SW480 (cell line): ENCODE data around the gene PRLR.

ENCODE experiments used
- DNase-seq: peaks from one replicate; pipeline ENCODE4 v3.0.0-alpha.2; 2016; ENCODE audit warnings: low spot score

PRLR gene

DNA sequence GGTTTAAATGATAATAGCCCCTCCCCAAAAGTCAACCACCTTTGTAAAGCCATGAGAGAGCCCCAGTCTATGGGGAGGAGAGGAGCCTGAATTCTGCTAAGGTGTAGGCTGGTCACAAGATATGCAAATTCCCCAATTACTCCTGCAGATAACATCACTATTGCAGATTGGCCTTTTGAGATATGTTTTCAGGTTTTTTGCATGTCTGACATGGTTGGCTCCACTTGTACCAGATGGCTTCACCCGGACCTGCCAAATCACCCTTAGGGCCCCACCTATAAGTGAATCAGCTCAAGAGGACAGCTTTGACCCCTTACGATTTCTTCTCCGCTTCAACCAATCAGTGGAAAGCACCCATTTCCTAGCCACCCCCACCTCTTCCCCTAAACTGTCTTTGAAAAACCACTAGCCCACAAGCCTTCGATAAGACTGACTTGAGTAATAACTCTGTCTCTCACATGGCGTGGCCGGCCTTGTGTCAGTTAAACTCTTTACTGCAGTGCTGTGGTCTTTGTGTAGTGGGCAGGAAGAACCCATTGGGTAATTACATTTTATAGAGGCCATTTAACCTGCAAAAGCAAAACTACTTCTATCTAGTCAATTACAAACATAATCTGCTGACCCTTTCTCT is 69.7 kb downstream of the PRLR start:
- DNase-seq, result no peak

GRCh38 chr5:35159370-35159742 is 70.9 kb downstream of the PRLR start:
- DNase-seq, result no peak

- no peak for DNase-seq
Measured at GRCh38 chr5:35158622-35159369, 71.5 kb downstream of the PRLR start.

DNA sequence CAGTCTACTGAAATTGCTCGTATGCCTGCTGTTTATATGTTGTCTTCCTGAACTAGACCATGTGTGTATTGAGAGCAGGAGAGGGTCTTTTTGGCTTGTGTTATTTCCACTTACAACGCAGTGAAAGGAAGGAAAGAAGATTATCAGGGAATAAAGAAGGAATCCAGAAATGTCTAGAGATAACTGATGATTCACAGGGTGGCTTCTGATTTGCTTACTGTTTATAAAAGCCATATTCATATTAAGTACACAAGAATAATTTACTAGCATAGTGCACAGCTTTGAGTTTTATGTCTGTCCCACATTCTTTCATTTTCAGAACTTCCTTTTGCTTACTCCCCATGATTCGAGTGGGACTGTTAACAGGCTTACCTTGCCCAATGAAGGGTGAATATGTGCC is 72.1 kb downstream of the PRLR start:
- DNase-seq, result no peak

DNA sequence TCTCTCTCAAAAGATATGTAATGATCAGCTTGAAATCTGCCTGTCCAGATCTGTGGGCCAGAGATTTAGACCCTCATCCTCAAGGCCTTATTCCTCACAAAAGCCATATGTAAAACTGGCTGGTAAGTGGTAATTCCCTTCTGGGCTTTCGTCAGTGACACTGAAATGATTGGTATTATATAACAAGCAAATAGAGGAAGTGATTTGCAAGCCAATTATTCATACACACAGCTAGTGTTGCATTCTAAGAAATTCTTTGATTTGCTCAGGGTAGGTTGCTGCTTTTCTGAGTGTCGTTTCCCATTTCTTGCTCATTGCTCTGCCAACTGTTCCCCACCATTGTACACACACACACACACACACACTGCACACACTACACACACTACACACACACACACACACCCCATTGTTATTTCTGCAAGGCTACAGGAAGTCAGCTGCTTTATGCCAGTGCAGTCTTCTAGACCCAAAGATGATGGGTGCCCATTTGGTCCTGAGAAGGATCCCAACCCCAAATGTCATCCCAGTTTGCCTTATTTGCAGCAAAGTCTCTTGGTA is 76.8 kb downstream of the PRLR start:
- no peak for DNase-seq

- no peak for DNase-seq
Measured at GRCh38 chr5:35152733-35153132, 77.6 kb downstream of the PRLR start.

- DNase-seq, result no peak
Measured at GRCh38 chr5:35151146-35151920, 79.0 kb downstream of the PRLR start.

- DNase-seq, result no peak
Measured at GRCh38 chr5:35149041-35149440, 81.2 kb downstream of the PRLR start.

DNA sequence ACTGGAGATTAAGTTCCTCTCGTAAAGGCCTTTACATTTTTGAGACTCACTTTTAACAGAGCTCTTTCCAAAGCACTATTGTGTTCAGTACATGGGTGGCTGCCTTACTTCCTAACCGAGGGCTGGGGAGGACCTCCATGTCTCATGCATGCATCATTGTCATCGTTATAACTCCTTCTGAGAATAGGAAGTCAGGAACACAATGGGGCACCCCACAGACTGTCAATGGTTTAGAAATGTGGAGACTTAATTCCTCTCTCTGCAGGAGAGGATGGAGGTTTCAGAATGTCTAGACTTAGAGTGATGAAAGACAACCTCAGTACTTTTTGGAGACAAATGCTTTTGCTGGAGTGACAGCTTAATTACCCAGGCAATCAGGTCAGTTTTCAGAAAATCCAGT is 83.9 kb downstream of the PRLR start:
- DNase-seq, result no peak

GRCh38 chr5:35145691-35146317 is 84.5 kb downstream of the PRLR start:
- DNase-seq, result no peak

GRCh38 chr5:35145012-35145411 is 85.3 kb downstream of the PRLR start:
- no peak for DNase-seq

DNA sequence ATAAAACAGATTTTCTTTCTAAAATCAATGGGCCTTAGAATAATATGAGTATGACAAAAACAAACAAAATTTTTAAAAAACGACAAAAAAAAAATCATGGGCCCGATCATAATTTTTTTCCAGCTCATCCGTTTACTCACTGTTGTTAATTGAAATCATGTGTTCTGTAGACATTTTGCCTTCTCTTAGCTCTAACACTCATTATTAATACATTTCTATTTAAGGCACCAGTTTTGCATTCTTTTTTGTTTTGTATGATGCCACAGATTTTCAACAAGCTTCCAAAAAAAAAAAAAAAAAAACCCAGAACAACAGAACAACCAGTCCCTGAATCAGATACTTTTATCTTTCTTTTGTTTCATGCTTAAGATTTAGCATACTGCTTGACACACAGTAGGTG is 86.4 kb downstream of the PRLR start:
- no peak for DNase-seq

DNA sequence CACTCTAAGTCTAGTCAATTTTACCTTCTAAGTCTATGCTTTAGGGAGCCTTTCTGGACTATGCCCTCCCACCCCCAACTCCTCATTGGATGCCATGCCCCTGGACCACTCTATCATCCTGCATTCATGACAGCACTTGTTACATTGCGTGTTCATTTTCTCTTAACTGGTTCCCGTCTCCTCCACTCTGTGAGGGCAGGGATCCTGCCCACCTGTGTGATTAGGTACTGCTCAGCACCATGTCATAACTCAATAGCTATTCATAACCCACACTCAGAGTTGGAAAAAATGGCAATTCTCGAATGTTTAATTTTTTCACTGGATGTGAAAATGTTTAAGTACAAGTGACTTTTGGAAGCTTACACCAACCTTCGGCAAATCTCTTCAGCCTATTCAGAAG is 88.5 kb downstream of the PRLR start:
- no peak for DNase-seq

GRCh38 chr5:35138232-35138631 is 92.1 kb downstream of the PRLR start:
- peak; percentile 11 for DNase-seq

GRCh38 chr5:35136386-35136785 is 93.9 kb downstream of the PRLR start:
- no peak for DNase-seq

- no peak for DNase-seq
Measured at GRCh38 chr5:35135239-35135700, 95.0 kb downstream of the PRLR start.

GRCh38 chr5:35134278-35135030 is 95.8 kb downstream of the PRLR start:
- DNase-seq, result no peak

GRCh38 chr5:35133186-35133585 is 97.1 kb downstream of the PRLR start:
- no peak for DNase-seq

DNA sequence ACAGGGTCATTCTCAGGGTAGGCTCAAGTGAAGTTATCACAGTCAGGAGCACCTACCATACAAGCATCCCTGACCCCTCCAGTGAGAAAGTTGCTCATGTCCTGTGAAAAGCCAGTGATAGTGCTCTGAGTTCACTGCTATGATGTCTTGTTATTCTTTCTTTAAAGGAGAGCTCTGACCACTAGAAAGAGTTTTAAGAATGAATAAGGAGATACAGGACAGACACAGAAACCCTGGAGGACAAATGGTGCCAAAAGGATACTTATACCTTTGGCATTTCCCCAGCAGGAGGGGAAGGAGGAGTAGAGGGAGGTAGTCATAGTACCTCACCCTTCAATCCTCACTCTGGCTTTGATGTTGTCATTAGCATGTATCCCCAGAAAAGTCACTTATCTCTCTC is 98.6 kb downstream of the PRLR start:
- DNase-seq, result no peak

- peak; percentile 92 for DNase-seq
Measured at GRCh38 chr5:35129921-35130485, 100.3 kb downstream of the PRLR start.

- peak; percentile 3 for DNase-seq
Measured at GRCh38 chr5:35129276-35129675, 101.0 kb downstream of the PRLR start.
